Body of pancreas (tissue), 4 donors: ENCODE data around the gene C4BPB. TPM values are rescaled to one million over a fixed set of nuclear protein-coding genes. Genes with fewer than 3 reads are reported as not detected.

Experiments used
- ATAC-seq: fragments of 150-250 bp; one replicate; pipeline ENCODE4 v1.9.1; 2016
- DNase-seq, 4 donors: peaks; one replicate each; pipeline ENCODE4 v3.0.0-alpha.2; 2019
- H3K27ac ChIP-seq, 4 donors: fragments of 200-600 bp; sonication (generic); 1 replicate in 3 of 4; 2 replicates in 1 of 4; pipeline versions ENCODE4 v1.5.1 to v1.6.1; 2016 to 2019; ENCODE audit warnings: mild to moderate bottlenecking in 1 of 4, mixed read lengths in 1 of 4, moderate library complexity in 1 of 4
- H3K27me3 ChIP-seq, 2 donors: fragments of 200-600 bp; sonication (generic); one replicate each; pipeline ENCODE4 v1.6.0; 2016; ENCODE audit warnings: mild to moderate bottlenecking in 1 of 2
- H3K36me3 ChIP-seq, 2 donors: fragments of 200-600 bp; sonication (generic); replicated peaks in 1 of 2; 2 replicates each; pipeline ENCODE4 v1.5.1; 2016; ENCODE audit warnings: low read depth in 2 of 2; ENCODE audit not compliant: insufficient read depth in 1 of 2
- H3K4me1 ChIP-seq: fragments of 200-600 bp; sonication (generic); one replicate; pipeline ENCODE4 v1.6.0; 2016
- H3K4me3 ChIP-seq, 2 donors: fragments of 200-600 bp; sonication (generic); 1 replicate in 1 of 2; 2 replicates in 1 of 2; pipeline ENCODE4 v1.5.1; 2016 to 2019
- H3K9me3 ChIP-seq, 3 donors: fragments of 200-600 bp; sonication (generic); 1 replicate in 2 of 3; 2 replicates in 1 of 3; pipeline ENCODE4 v1.5.1; 2016
- POLR2A ChIP-seq, 3 donors: fragments of 450-650 bp; IDR thresholded peaks; one replicate each; pipeline ENCODE4 v1.6.1; 2016; ENCODE audit warnings: antibody characterized with exemption in 3 of 3, mild to moderate bottlenecking in 2 of 3
- WGBS, 2 donors: methylation state at CpG; one replicate each; pipeline ENCODE4 v1.1.5; 2017; 5-methylcytosine and 5-hydroxymethylcytosine counted together
- intact Hi-C: fragments of 100-400 bp; cut with DNase I; formaldehyde crosslinking; loops from one replicate; pipeline ENCODE4 v1.15.1; 2023
- total RNA-seq, 2 donors: library from RNA; depleted of rRNA; stranded (reverse); fragments of >200 nt; gene quantifications; one replicate each; pipeline ENCODE4 v1.1.0, GENCODE V29; 2016
- TF ChIP-seq, protein P1 (sequence below), 7 experiments: fragments of 450-650 bp in 4 of 7; fragments of 200-600 bp in 3 of 7; sonication (generic) in 3 of 7; IDR thresholded peaks; one replicate each; pipeline ENCODE4 v1.5.1; 2016 to 2019; ENCODE audit warnings: antibody characterized with exemption in 7 of 7

Gene C4BPB
- total RNA-seq, 2 donors from 2014 or later: 11.9 TPM; not detected in 1

DNA sequence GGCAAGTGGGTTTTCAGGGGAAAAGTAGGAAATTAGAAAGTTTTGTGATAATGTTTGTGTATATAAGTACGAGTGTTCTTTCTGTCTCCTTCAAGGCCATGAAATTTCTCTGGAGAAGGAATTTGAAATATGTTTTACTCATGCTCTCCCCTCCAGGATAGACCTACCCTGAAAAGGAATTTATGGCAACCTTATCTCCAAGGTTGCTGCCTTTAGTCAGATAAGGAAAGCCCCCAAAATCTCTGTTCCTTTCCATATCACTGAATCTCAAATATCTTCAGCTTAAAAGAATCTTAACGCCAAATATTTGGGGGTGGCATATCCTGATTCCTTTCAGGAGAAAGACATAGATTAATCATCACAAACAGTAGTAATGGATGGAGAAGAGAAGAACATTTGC is 499 bp upstream of the C4BPB start:
- 50 to 64% methylated on average over 2 of the region's 2 CpGs for WGBS, 2 donors
- no peak for ATAC-seq

DNA sequence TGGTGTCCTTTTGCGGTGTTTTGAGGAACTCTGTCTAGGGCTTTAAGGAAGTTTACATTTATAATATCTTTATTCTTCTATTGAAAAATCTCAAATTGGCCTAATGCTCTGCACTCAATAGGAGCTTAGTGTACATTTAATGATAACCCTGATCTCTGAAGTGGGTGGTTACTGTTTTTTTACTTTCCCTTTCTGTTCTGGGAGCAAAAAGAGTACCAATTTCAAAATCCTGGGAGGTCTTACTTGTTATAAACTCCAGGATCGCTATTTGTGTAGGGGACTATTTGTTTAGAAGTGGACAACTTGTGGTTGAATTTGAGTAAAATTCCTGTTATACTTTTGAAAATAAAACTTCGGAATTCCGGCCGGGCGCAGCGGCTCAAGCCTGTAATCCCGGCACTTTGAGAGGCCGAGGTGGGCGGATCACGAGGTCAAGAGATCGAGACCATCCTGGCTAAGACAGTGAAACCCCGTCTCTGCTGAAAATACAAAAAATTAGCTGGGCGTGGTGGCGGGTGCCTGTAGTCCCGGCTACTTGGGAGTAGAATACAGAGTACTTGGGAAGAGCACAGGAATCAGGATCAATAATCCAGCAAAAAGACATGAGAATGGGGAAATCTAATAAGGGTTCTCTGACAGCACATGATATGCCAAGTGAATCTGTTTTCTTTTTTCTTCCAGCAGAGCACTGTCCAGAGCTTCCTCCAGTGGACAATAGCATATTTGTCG is 1.1 kb downstream of the C4BPB start:
- ATAC-seq: no peak
- TF ChIP-seq, protein P1, sequence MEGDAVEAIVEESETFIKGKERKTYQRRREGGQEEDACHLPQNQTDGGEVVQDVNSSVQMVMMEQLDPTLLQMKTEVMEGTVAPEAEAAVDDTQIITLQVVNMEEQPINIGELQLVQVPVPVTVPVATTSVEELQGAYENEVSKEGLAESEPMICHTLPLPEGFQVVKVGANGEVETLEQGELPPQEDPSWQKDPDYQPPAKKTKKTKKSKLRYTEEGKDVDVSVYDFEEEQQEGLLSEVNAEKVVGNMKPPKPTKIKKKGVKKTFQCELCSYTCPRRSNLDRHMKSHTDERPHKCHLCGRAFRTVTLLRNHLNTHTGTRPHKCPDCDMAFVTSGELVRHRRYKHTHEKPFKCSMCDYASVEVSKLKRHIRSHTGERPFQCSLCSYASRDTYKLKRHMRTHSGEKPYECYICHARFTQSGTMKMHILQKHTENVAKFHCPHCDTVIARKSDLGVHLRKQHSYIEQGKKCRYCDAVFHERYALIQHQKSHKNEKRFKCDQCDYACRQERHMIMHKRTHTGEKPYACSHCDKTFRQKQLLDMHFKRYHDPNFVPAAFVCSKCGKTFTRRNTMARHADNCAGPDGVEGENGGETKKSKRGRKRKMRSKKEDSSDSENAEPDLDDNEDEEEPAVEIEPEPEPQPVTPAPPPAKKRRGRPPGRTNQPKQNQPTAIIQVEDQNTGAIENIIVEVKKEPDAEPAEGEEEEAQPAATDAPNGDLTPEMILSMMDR (IDR thresholded peaks at IDR 0.05): no peak
- TF ChIP-seq POLR2A (IDR thresholded peaks at IDR 0.05): no peak

More for the DNA sequence above, 499 bp upstream of the C4BPB start:
- H3K4me3 ChIP-seq: no peak overlapping the region
- peak overlapping the region in 3 of 4 donors; percentile 41 to 69 (median 59) for H3K27ac ChIP-seq
- H3K9me3 ChIP-seq: no peaks in the 10 kb centered on the region
- no peaks in the 10 kb centered on the region for H3K36me3 ChIP-seq
- no peak for DNase-seq
- TF ChIP-seq, protein P1 (IDR thresholded peaks at IDR 0.05): no peak
- no peak for TF ChIP-seq POLR2A (IDR thresholded peaks at IDR 0.05)
- intact Hi-C loops: no loop called here
- no peaks in the 10 kb centered on the region for H3K27me3 ChIP-seq
- H3K4me1 ChIP-seq: peaks cover 38% of the 10 kb centered on the region

DNA sequence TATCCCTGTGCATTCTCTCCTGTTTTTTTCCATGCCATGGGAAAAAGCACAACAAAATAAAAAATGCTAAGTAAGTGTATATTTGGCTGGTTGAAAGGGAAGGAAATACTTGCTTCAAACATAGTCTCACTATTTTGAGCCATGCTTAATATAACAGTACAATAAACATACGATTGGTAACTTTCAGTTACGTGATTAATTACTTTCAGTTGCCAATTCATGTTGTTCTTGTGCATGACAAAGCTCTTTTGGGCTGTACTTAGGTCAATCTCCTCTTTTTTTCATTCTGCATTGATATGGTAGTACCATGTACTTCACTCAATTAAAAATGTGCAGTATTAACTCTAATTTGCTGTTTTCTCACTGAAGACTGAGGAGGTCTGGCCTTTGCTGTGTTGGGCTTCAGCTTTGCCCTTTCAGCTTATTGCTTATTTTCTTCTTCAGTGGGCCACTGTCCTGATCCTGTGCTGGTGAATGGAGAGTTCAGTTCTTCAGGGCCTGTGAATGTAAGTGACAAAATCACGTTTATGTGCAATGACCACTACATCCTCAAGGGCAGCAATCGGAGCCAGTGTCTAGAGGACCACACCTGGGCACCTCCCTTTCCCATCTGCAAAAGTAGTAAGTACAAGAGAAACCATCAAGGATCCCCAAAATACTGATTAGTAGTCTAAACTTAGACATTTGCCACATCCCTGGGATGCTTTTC is 2.7 kb downstream of the C4BPB start:
- WGBS, 2 donors: 73 to 78% methylated on average over 4 of the region's 4 CpGs
- peaks cover 29% of the 10 kb centered on the region for H3K4me1 ChIP-seq
- DNase-seq (no peak), ATAC-seq (no peak)
- no peak for TF ChIP-seq POLR2A (IDR thresholded peaks at IDR 0.05)
- TF ChIP-seq, protein P1 (IDR thresholded peaks at IDR 0.05): no peak
- H3K36me3 ChIP-seq: no peaks in the 10 kb centered on the region
- H3K9me3 ChIP-seq: no peaks in the 10 kb centered on the region
- H3K27ac ChIP-seq: no peak overlapping the region
- no peaks in the 10 kb centered on the region for H3K27me3 ChIP-seq
- intact Hi-C loops: no loop called here
- H3K4me3 ChIP-seq: no peak overlapping the region

More for the DNA sequence above, 1.1 kb downstream of the C4BPB start:
- H3K27ac ChIP-seq: peak overlapping the region; percentile 41 to 71 (median 64)
- H3K27me3 ChIP-seq: no peaks in the 10 kb centered on the region
- H3K36me3 ChIP-seq: no peaks in the 10 kb centered on the region
- H3K9me3 ChIP-seq: no peaks in the 10 kb centered on the region
- peaks cover 34% of the 10 kb centered on the region for H3K4me1 ChIP-seq
- no peak for DNase-seq
- no peak overlapping the region for H3K4me3 ChIP-seq
- intact Hi-C loops: no loop called here
- 94 to 96% methylated on average over 17 of the region's 17 CpGs for WGBS, 2 donors

DNA sequence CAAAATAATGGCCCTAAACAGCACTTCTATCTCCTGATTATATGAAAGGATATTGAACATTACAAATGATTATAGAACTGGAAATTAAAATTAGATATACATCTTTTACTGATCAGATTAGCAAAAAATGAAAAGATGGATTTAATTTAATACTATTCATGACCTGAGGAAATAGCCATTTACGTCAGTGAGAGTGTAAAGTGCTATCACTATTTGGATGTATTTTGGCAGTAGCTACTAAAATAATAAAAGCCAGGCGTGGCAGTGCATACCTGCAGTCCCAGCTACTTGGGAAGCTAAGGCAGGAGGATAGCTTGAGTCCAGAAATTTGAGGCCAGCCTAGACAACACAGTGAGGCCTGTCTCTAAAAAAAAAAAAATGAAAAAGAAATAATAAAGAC is 5.3 kb downstream of the C4BPB start:
- 53 to 57% methylated on average over 2 of the region's 2 CpGs for WGBS, 2 donors
- no peak overlapping the region for H3K27ac ChIP-seq
- no peaks in the 10 kb centered on the region for H3K27me3 ChIP-seq
- peaks cover 15% of the 10 kb centered on the region for H3K4me1 ChIP-seq
- no peaks in the 10 kb centered on the region for H3K9me3 ChIP-seq
- intact Hi-C loops: no loop called here
- TF ChIP-seq, protein P1 (IDR thresholded peaks at IDR 0.05): no peak
- no peak for TF ChIP-seq POLR2A (IDR thresholded peaks at IDR 0.05)
- DNase-seq: no peak
- H3K36me3 ChIP-seq: no peaks in the 10 kb centered on the region
- no peak overlapping the region for H3K4me3 ChIP-seq
- no peak for ATAC-seq
